NCI-H2196 (cell line): Measurements from ENCODE around the gene CCDC187.
"Not testable (repeated sequence)": the region's sequence is repeated elsewhere in the genome, so short reads cannot be mapped to it uniquely, and the experiment has no call there.

Experiments used
- DNase-seq: peaks from one replicate; lab custom pipeline; 2025; ENCODE audit not compliant: unreplicated experiment; lab: John Stamatoyannopoulos, UW

CCDC187 gene

GRCh38 chr9:136273244-136273865, 30.5 kb downstream of the CCDC187 start:
- no peak for DNase-seq

- no peak for DNase-seq
Observed at GRCh38 chr9:136270173-136270705, 33.7 kb downstream of the CCDC187 start.

- DNase-seq: no peak
Observed at GRCh38 chr9:136268735-136269134, 35.2 kb downstream of the CCDC187 start.

GRCh38 chr9:136268318-136268717, 35.6 kb downstream of the CCDC187 start:
- DNase-seq: no peak

- DNase-seq: peak; percentile 81
Observed at GRCh38 chr9:136267261-136268111, 36.4 kb downstream of the CCDC187 start.

GRCh38 chr9:136266641-136267040, 37.3 kb downstream of the CCDC187 start:
- DNase-seq: not testable (repeated sequence)

- no peak for DNase-seq
Observed at GRCh38 chr9:136265561-136266355, 38.1 kb downstream of the CCDC187 start.

- DNase-seq: no peak
Observed at GRCh38 chr9:136264441-136265405, 39.2 kb downstream of the CCDC187 start.

- no peak for DNase-seq
Observed at GRCh38 chr9:136264031-136264430, 39.9 kb downstream of the CCDC187 start.

GRCh38 chr9:136262671-136263178, 41.2 kb downstream of the CCDC187 start:
- DNase-seq: no peak

- no peak for DNase-seq
Observed at GRCh38 chr9:136261686-136262430, 42.0 kb downstream of the CCDC187 start.

- no peak for DNase-seq
Observed at GRCh38 chr9:136260936-136261472, 42.9 kb downstream of the CCDC187 start.

GRCh38 chr9:136260521-136260920, 43.4 kb downstream of the CCDC187 start:
- DNase-seq: no peak

- no peak for DNase-seq
Observed at GRCh38 chr9:136259836-136260235, 44.1 kb downstream of the CCDC187 start.

GRCh38 chr9:136259517-136259813, 44.4 kb downstream of the CCDC187 start:
- DNase-seq: no peak

- DNase-seq: no peak
Observed at GRCh38 chr9:136258786-136259516, 44.9 kb downstream of the CCDC187 start.

GRCh38 chr9:136258299-136258625, 45.6 kb downstream of the CCDC187 start:
- DNase-seq: no peak

GRCh38 chr9:136257381-136258298, 46.3 kb downstream of the CCDC187 start:
- no peak for DNase-seq
